HepG2 (cell line): Measurements from ENCODE around the gene KNL1. TPM values are rescaled to one million over a fixed set of nuclear protein-coding genes. Genes with fewer than 3 reads are reported as not detected.

Source experiments
- ATAC-seq: fragments of 200-7000 bp; cut with Tn5 transposase; 3 replicates; pipeline ENCODE4 v1.9.1; 2020; ENCODE audit warnings: mild to moderate bottlenecking, moderate library complexity
- BruUV-seq: library from RNA; stranded (reverse); fragments of 400-500 nt; replicated peaks from 2 replicates; lab custom pipeline; 2021; lab: Mats Ljungman, UMichigan
- CTCF ChIA-PET: fragments of 300-600 bp; formaldehyde crosslinking; extraction: SDS; loops from one replicate; lab custom pipeline; 2021; ENCODE audit warnings: low total read pairs, inconsistent platforms, low intra/inter-chr PET ratio; lab: Yijun Ruan, JAX
- POLR2A ChIA-PET: fragments of 350-600 bp; sonication (Branson Sonifier 250); formaldehyde crosslinking; loops from one replicate; lab custom pipeline; 2020; ENCODE audit warnings: antibody characterized with exemption, inconsistent platforms; lab: Yijun Ruan, JAX
- DNase-seq: peaks from one replicate; pipeline ENCODE4 v3.0.0-alpha.2; 2015; ENCODE audit warnings: low spot score
- FAIRE-seq: peaks from 3 replicates; lab custom pipeline; 2011; peaks lifted over from hg19 to GRCh38; lab: Jason Lieb, UNC
- H2AFZ ChIP-seq: one replicate; pipeline ENCODE4 v1.6.1; 2011; ENCODE audit warnings: low read length, inconsistent platforms
- H3K27ac ChIP-seq: fragments of 300-600 bp; 3 replicates; pipeline ENCODE4 v1.8.0; 2011; ENCODE audit warnings: mixed run types, mild to moderate bottlenecking, mixed read lengths, low read length, inconsistent platforms; ENCODE audit not compliant: insufficient read depth; ENCODE audit errors: extremely low read length
- H3K27me3 ChIP-seq, 2 experiments: fragments of 200-600 bp in 1 of 2; 2 replicates in 1 of 2; 3 replicates in 1 of 2; pipeline versions ENCODE4 v1.6.0 to v1.8.0; 2011; ENCODE audit warnings: low read length in 2 of 2, mild to moderate bottlenecking in 2 of 2, moderate library complexity in 2 of 2, inconsistent platforms in 1 of 2; ENCODE audit not compliant: insufficient read depth in 2 of 2, control insufficient read depth in 1 of 2
- H3K36me3 ChIP-seq, 2 experiments: fragments of 200-600 bp in 1 of 2; replicated peaks in 1 of 2; 2 replicates in 1 of 2; 3 replicates in 1 of 2; pipeline versions ENCODE4 v1.5.1 to v1.8.0; 2011; ENCODE audit warnings: low read length in 2 of 2, inconsistent platforms in 1 of 2; ENCODE audit not compliant: insufficient read depth in 2 of 2, control insufficient read depth in 1 of 2
- H3K4me1 ChIP-seq: 2 replicates; pipeline ENCODE4 v1.5.1; 2012; ENCODE audit warnings: low read length, inconsistent platforms; ENCODE audit not compliant: insufficient read depth
- H3K4me2 ChIP-seq: 2 replicates; pipeline ENCODE4 v1.6.0; 2011; ENCODE audit warnings: low read depth, low read length, inconsistent platforms
- H3K4me3 ChIP-seq, 3 experiments: fragments of 200-600 bp in 1 of 3; sonication (generic), shearing (Covaris generic) in 1 of 3; replicated peaks in 1 of 3; 2 replicates each; pipeline ENCODE4 v1.5.1; 2011 to 2016; ENCODE audit warnings: low read length in 3 of 3, inconsistent platforms in 2 of 3, low read depth in 2 of 3, mild to moderate bottlenecking in 2 of 3, control low read depth in 1 of 3, mixed read lengths in 1 of 3; ENCODE audit not compliant: insufficient read depth in 1 of 3
- H3K79me2 ChIP-seq: one replicate; pipeline ENCODE4 v1.6.1; 2011; ENCODE audit warnings: low read length, inconsistent platforms; ENCODE audit not compliant: insufficient read depth
- H3K9ac ChIP-seq: 2 replicates; pipeline ENCODE4 v1.6.0; 2011; ENCODE audit warnings: mild to moderate bottlenecking, low read depth, low read length, inconsistent platforms; ENCODE audit not compliant: insufficient read depth
- H3K9me3 ChIP-seq: 2 replicates; pipeline ENCODE4 v1.5.1; 2012; ENCODE audit warnings: mild to moderate bottlenecking, low read length
- H4K20me1 ChIP-seq: 2 replicates; pipeline ENCODE4 v1.6.0; 2011; ENCODE audit warnings: inconsistent platforms, mild to moderate bottlenecking, low read length, moderate library complexity; ENCODE audit not compliant: insufficient read depth
- ATF2 ChIP-seq: sonication (generic); formaldehyde crosslinking; IDR thresholded peaks from 2 replicates; pipeline ENCODE4 v1.4.0; 2020; ENCODE audit warnings: missing genetic modification reagents
- CREB3 ChIP-seq: sonication (generic); formaldehyde crosslinking; IDR thresholded peaks from 2 replicates; pipeline ENCODE4 v1.5.0; 2020; ENCODE audit warnings: missing genetic modification reagents
- EP300 ChIP-seq, 3 experiments: sonication (generic) in 1 of 3; formaldehyde crosslinking in 1 of 3; IDR thresholded peaks; 2 replicates each; pipeline versions ENCODE4 v1.5.1 to v1.6.1; 2011 to 2020; ENCODE audit warnings: low read depth in 2 of 3, low read length in 2 of 3, borderline replicate concordance in 1 of 3, improper control_type of control experiment in 1 of 3, mild to moderate bottlenecking in 1 of 3, missing genetic modification reagents in 1 of 3, moderate library complexity in 1 of 3
- GZF1 ChIP-seq: sonication (generic); formaldehyde crosslinking; IDR thresholded peaks from 2 replicates; pipeline ENCODE4 v1.5.1; 2020; ENCODE audit warnings: mild to moderate bottlenecking, missing genetic modification reagents
- HMGXB4 ChIP-seq, 2 experiments: sonication (generic) in 1 of 2; formaldehyde crosslinking in 1 of 2; IDR thresholded peaks; 2 replicates each; pipeline versions ENCODE4 v1.4.0 to v1.6.1; 2018 to 2020; ENCODE audit warnings: missing genetic modification reagents in 2 of 2, borderline replicate concordance in 1 of 2, low read depth in 1 of 2, mild to moderate bottlenecking in 1 of 2, missing biosample characterization in 1 of 2
- HNF4A ChIP-seq: sonication (generic); formaldehyde crosslinking; IDR thresholded peaks from 2 replicates; pipeline ENCODE4 v1.4.0; 2020; ENCODE audit warnings: missing genetic modification reagents
- MATR3 ChIP-seq: sonication (generic); formaldehyde crosslinking; IDR thresholded peaks from 2 replicates; pipeline ENCODE4 v1.4.0; 2020; ENCODE audit warnings: missing genetic modification reagents
- NR2C2 ChIP-seq: sonication (generic); formaldehyde crosslinking; IDR thresholded peaks from 2 replicates; pipeline ENCODE4 v1.4.0; 2020; ENCODE audit warnings: missing genetic modification reagents, mild to moderate bottlenecking, moderate library complexity, borderline replicate concordance
- RCOR2 ChIP-seq: IDR thresholded peaks from 2 replicates; pipeline ENCODE4 v1.6.1; 2016; ENCODE audit warnings: missing biosample characterization, missing genetic modification reagents
- SAP130 ChIP-seq: IDR thresholded peaks from 2 replicates; pipeline ENCODE4 v1.6.1; 2016; ENCODE audit warnings: low read depth
- SMC3 ChIP-seq: IDR thresholded peaks from 2 replicates; pipeline ENCODE4 v1.6.1; 2011; ENCODE audit warnings: low read length, improper control_type of control experiment
- ZNF513 ChIP-seq: sonication (generic); formaldehyde crosslinking; conservative IDR thresholded peaks from 2 replicates; pipeline ENCODE4 v1.5.0; 2020; ENCODE audit warnings: missing genetic modification reagents
- ZNF772 ChIP-seq: sonication (generic); formaldehyde crosslinking; IDR thresholded peaks from 2 replicates; pipeline ENCODE4 v1.5.0; 2020; ENCODE audit warnings: mild to moderate bottlenecking, missing genetic modification reagents
- ZSCAN5A ChIP-seq: sonication (generic); formaldehyde crosslinking; IDR thresholded peaks from 2 replicates; pipeline ENCODE4 v1.8.0; 2022; ENCODE audit warnings: mild to moderate bottlenecking, missing genetic modification reagents, borderline replicate concordance
- WGBS: methylation state at CpG from one replicate; pipeline ENCODE4 v1.1.6; 2017; ENCODE audit warnings: low lambda C conversion rate; 5-methylcytosine and 5-hydroxymethylcytosine counted together
- in situ Hi-C: cut with HindIII; loops from 2 replicates; pipeline ENCODE4 v1.10.0; 2017; ENCODE audit warnings: low pct_unique_long_range_greater_than_20kb; ENCODE audit not compliant: extremely low pct_ligation_motif_present
- intact Hi-C: fragments of 100-400 bp; cut with micrococcal nuclease; formaldehyde crosslinking; loops from one replicate; pipeline ENCODE4 v1.10.0; 2022; ENCODE audit not compliant: unreplicated experiment
- polyA plus RNA-seq, 8 experiments: library from polyadenylated mRNA; depleted of rRNA in 3 of 8; stranded (reverse) in 7 of 8; unstranded in 1 of 8; fragments of >200 nt; fragmentation: Illumina TruSeq in 4 of 8; extraction: Trizol in 4 of 8; gene quantifications; 2 replicates each; pipeline versions ENCODE4 v1.2.1 to v1.2.3, GENCODE V29; 2011 to 2016; ENCODE audit warnings: low read depth in 4 of 8, missing spikeins in 1 of 8, mixed read lengths in 1 of 8; ENCODE audit not compliant: insufficient read depth in 1 of 8
- total RNA-seq, 5 experiments: library from RNA; depleted of rRNA; stranded (reverse); fragments of >200 nt; fragmentation: Illumina TruSeq; extraction: Trizol; gene quantifications; 2 replicates each; pipeline ENCODE4 v1.2.3, GENCODE V29; 2016; ENCODE audit warnings: low read depth in 1 of 5

KNL1 gene
- total and polyA plus RNA-seq, 2 of the 13 experiments (the other 11 are each of a cell fraction or from before 2014, with no cell fraction given): 8.0 to 21.4 TPM

- ChIA-PET CTCF (no interaction called here), POLR2A (interaction anchor here (1.5 to 3.0 kb wide), 5 partner anchors 14 to 111 kb away, joined by 4 to 16 read pairs (median 8); partner anchors contain the start of genes CCDC32, RAD51 and RPUSD2)
- H2AFZ ChIP-seq: no peak overlapping the region
- no peaks in the 10 kb centered on the region for H3K9me3 ChIP-seq
- H3K27ac ChIP-seq: peak overlapping the region; percentile 91
- peak overlapping the region; percentile 70 to 72 (median 72) for H3K4me3 ChIP-seq
- in situ Hi-C loops: loop anchor here (10.0 kb wide), 1 partner anchor 312 kb away; the partner anchor contains the start of gene VPS18
- intact Hi-C loops: loop anchor here (1.0 kb wide), 2 partner anchors 12 to 13 kb away; partner anchors contain the start of genes KNL1 and RPUSD2
- WGBS: 0% methylated on average over 8 of the region's 8 CpGs
- peak; percentile 94 for ATAC-seq
- H3K4me1 ChIP-seq: peaks cover 15% of the 10 kb centered on the region
- H3K4me2 ChIP-seq: peak overlapping the region; percentile 89
- BruUV-seq: no TSS peak
- peak; percentile 99 for FAIRE-seq
- peak; percentile 99 for DNase-seq
- H3K27me3 ChIP-seq: no peaks in the 10 kb centered on the region
- H4K20me1 ChIP-seq: no peaks in the 10 kb centered on the region
- no peaks in the 10 kb centered on the region for H3K36me3 ChIP-seq
- H3K9ac ChIP-seq: peak overlapping the region; percentile 69
- H3K79me2 ChIP-seq: no peaks in the 10 kb centered on the region
- TF ChIP-seq EP300 (IDR thresholded peaks at IDR 0.05; ENCODE audit: low read depth in 2 of 2, low read length in 2 of 2) (peak in 1 of 2 experiments; percentile 50; a peak in 1 of 4 replicates), EP300 (CRISPR knock-in tag; IDR thresholded peaks at IDR 0.05; ENCODE audit: borderline replicate concordance) (no peak), ATF2 (CRISPR knock-in tag) (0 out of 2 replicates have a peak, but pooled peaks have one; percentile 23), CREB3 (CRISPR knock-in tag) (0 out of 2 replicates have a peak, but pooled peaks have one; percentile 64), NR2C2 (CRISPR knock-in tag) (peak; percentile 79), SMC3 (no peak), HMGXB4 (CRISPR knock-in tag; IDR thresholded peaks at IDR 0.05; ENCODE audit: borderline replicate concordance in 1 of 2, low read depth in 1 of 2) (peak in 1 of 2 experiments; percentile 45; a peak in 2 of 4 replicates), ZNF513 (no peak), GZF1 (CRISPR knock-in tag) (no peak), SAP130 (CRISPR knock-in tag) (peak; percentile 79), HNF4A (CRISPR knock-in tag) (peak; percentile 74), ZNF772 (CRISPR knock-in tag) (0 out of 2 replicates have a peak, but pooled peaks have one; percentile 55), RCOR2 (no peak), MATR3 (no peak), ZSCAN5A (CRISPR knock-in tag) (0 out of 2 replicates have a peak, but pooled peaks have one; percentile 30)
Measured at GRCh38 chr15:40582726-40583246, 11.3 kb upstream of the KNL1 start.
